SK-N-MC (cell line): ENCODE data around the gene OR14A16.

Experiments used
- EZH2 ChIP-seq: fragments of 200-600 bp; sonication (generic); IDR thresholded peaks from one replicate; pipeline ENCODE4 v1.6.1; 2017; ENCODE audit warnings: antibody characterized with exemption
- FOXP2 ChIP-seq: optimal IDR thresholded peaks from 2 replicates; pipeline ENCODE3; 2011; ENCODE audit warnings: mild to moderate bottlenecking, moderate library complexity; ENCODE audit not compliant: insufficient read depth; ENCODE audit errors: extremely low read length, control extremely low read depth
- POLR2AphosphoS5 ChIP-seq: IDR thresholded peaks from 2 replicates; pipeline ENCODE4 v1.6.1; 2012; ENCODE audit warnings: mild to moderate bottlenecking, low read depth, low read length, borderline replicate concordance

DNA sequence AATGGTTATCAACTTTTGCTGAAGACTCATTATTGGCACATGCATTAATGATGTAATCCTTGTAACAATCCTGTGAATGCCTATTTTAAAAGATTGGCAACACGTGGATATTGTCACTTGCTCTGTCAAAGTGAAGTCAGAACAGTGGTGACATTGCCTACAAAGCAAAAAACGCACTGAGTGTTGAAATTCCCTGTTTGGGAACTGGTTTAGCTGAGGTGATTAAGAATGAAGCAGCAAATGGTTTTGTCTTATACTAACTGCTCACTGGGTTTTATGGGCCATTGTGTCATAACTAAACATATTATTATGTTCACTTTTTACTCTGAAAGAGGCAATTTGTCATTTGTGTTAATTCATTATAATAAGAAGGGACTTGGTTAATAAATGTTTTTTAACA, 11.3 kb downstream of the OR14A16 start:
- no peak for TF ChIP-seq EZH2
- TF ChIP-seq POLR2AphosphoS5: no peak
- no peak for TF ChIP-seq FOXP2
